SKM-1 (cell line): ENCODE measurements around the gene HPDL.
"Not testable (repeated sequence)": the region's sequence is repeated elsewhere in the genome, so short reads cannot be mapped to it uniquely, and the experiment has no call there.

ENCODE experiments used
- DNase-seq: peaks from one replicate; lab custom pipeline; 2025; ENCODE audit not compliant: unreplicated experiment; lab: John Stamatoyannopoulos, UW

The HPDL gene

GRCh38 chr1:45348966-45349677, 22.4 kb downstream of the HPDL start:
- DNase-seq, result no peak

GRCh38 chr1:45351508-45351907, 24.8 kb downstream of the HPDL start:
- DNase-seq, result no peak

GRCh38 chr1:45353685-45354084, 27.0 kb downstream of the HPDL start:
- DNase-seq, result no peak

- no peak for DNase-seq
These were observed 28.1 kb downstream of the HPDL start for GRCh38 chr1:45354838-45355237.

GRCh38 chr1:45355683-45356082, 29.0 kb downstream of the HPDL start:
- DNase-seq, result no peak

GRCh38 chr1:45356186-45356585, 29.5 kb downstream of the HPDL start:
- DNase-seq, result no peak

GRCh38 chr1:45359882-45360513, 33.3 kb downstream of the HPDL start:
- DNase-seq, result no peak

GRCh38 chr1:45360981-45361380, 34.3 kb downstream of the HPDL start:
- not testable (repeated sequence) for DNase-seq

- DNase-seq, result no peak
These were observed 37.6 kb downstream of the HPDL start for GRCh38 chr1:45364294-45364693.

GRCh38 chr1:45365051-45365450, 38.4 kb downstream of the HPDL start:
- no peak for DNase-seq

- DNase-seq, result no peak
These were observed 43.9 kb downstream of the HPDL start for GRCh38 chr1:45370575-45370974.

- DNase-seq, result no peak
These were observed 46.9 kb downstream of the HPDL start for GRCh38 chr1:45373573-45373972.

- DNase-seq, result no peak
These were observed 48.7 kb downstream of the HPDL start for GRCh38 chr1:45375104-45376090.

- DNase-seq, result no peak
These were observed 51.5 kb downstream of the HPDL start for GRCh38 chr1:45378184-45378583.
